SK-N-SH treated with all-trans-retinoic acid at 6 μM for 48 hours (cell line): ENCODE results near the gene GXYLT1.
"Not testable (repeated sequence)": the region's sequence is repeated elsewhere in the genome, so short reads cannot be mapped to it uniquely, and the experiment has no call there.

Experiments
- ATAC-seq: fragments of 200-7000 bp; cut with Tn5 transposase; 3 replicates; pipeline ENCODE4 v1.9.1; 2020; ENCODE audit warnings: mild to moderate bottlenecking, moderate library complexity
- BACH2 ChIP-seq: fragments of 250-450 bp; sonication (Bioruptor Pico); IDR thresholded peaks from 2 replicates; pipeline ENCODE4 v1.9.0; 2021; ENCODE audit warnings: mild to moderate bottlenecking, borderline replicate concordance
- CSDC2 ChIP-seq: fragments of 250-450 bp; sonication (Bioruptor Pico); IDR thresholded peaks from 2 replicates; pipeline ENCODE4 v1.5.0; 2020; ENCODE audit warnings: mild to moderate bottlenecking, moderate library complexity
- CSRNP3 ChIP-seq: fragments of 250-450 bp; sonication (Bioruptor Pico); IDR thresholded peaks from 2 replicates; pipeline ENCODE4 v1.5.1; 2021; ENCODE audit warnings: mild to moderate bottlenecking, moderate library complexity
- GLIS3 ChIP-seq: fragments of 250-450 bp; sonication (Bioruptor Pico); IDR thresholded peaks from 2 replicates; pipeline ENCODE4 v1.5.0; 2020; ENCODE audit warnings: mild to moderate bottlenecking, moderate library complexity
- PATZ1 ChIP-seq: fragments of 250-450 bp; sonication (Bioruptor Pico); IDR thresholded peaks from 2 replicates; pipeline ENCODE4 v1.8.0; 2020; ENCODE audit warnings: mild to moderate bottlenecking, moderate library complexity, borderline replicate concordance
- POU6F1 ChIP-seq: fragments of 250-450 bp; sonication (Bioruptor Pico); IDR thresholded peaks from 2 replicates; pipeline ENCODE4 v1.8.0; 2021; ENCODE audit warnings: low read depth, mild to moderate bottlenecking, moderate library complexity, borderline replicate concordance
- PPARA ChIP-seq: fragments of 250-450 bp; sonication (Bioruptor Pico); IDR thresholded peaks from 2 replicates; pipeline ENCODE4 v1.5.0; 2020; ENCODE audit warnings: mild to moderate bottlenecking, borderline replicate concordance
- TCF4 ChIP-seq: fragments of 250-450 bp; sonication (Bioruptor Pico); IDR thresholded peaks from 2 replicates; pipeline ENCODE4 v1.8.0; 2021; ENCODE audit warnings: mild to moderate bottlenecking, moderate library complexity, borderline replicate concordance
- TSHZ2 ChIP-seq: fragments of 250-450 bp; sonication (Bioruptor Pico); IDR thresholded peaks from 2 replicates; pipeline ENCODE4 v1.5.0; 2020; ENCODE audit warnings: mild to moderate bottlenecking, moderate library complexity
- ZC3H10 ChIP-seq: fragments of 250-450 bp; sonication (Bioruptor Pico); IDR thresholded peaks from 2 replicates; pipeline ENCODE4 v1.5.1; 2021; ENCODE audit warnings: mild to moderate bottlenecking, moderate library complexity
- ZFP30 ChIP-seq: fragments of 450-650 bp; formaldehyde crosslinking; IDR thresholded peaks from 2 replicates; pipeline ENCODE4 v1.5.0; 2022; ENCODE audit warnings: mild to moderate bottlenecking, moderate library complexity
- ZNF565 ChIP-seq: fragments of 450-650 bp; formaldehyde crosslinking; conservative IDR thresholded peaks from 2 replicates; pipeline ENCODE4 v1.5.0; 2020; ENCODE audit warnings: low read depth, mild to moderate bottlenecking, moderate library complexity
- ZNF8 ChIP-seq: fragments of 450-650 bp; formaldehyde crosslinking; IDR thresholded peaks from 2 replicates; pipeline ENCODE4 v1.5.0; 2020; ENCODE audit warnings: mild to moderate bottlenecking, moderate library complexity

The GXYLT1 gene

GRCh38 chr12:42056130-42056529 is 88.5 kb downstream of the GXYLT1 start (continued):
- TF ChIP-seq POU6F1 (CRISPR knock-in tag), result no peak

GRCh38 chr12:42053456-42053855 is 91.2 kb downstream of the GXYLT1 start:
- ATAC-seq, result no peak
- no peak for TF ChIP-seq POU6F1 (CRISPR knock-in tag)
- no peak for TF ChIP-seq ZC3H10 (CRISPR knock-in tag)
- TF ChIP-seq TSHZ2 (CRISPR knock-in tag), result no peak
- TF ChIP-seq TCF4 (CRISPR knock-in tag), result no peak
- TF ChIP-seq PATZ1 (CRISPR knock-in tag), result no peak
- TF ChIP-seq, all 23 proteins: peak for 0

GRCh38 chr12:42048980-42049379 is 95.7 kb downstream of the GXYLT1 start:
- not testable (repeated sequence) for ATAC-seq

- TF ChIP-seq PPARA (CRISPR knock-in tag) (no peak), GLIS3 (no peak), CSDC2 (CRISPR knock-in tag) (no peak), TSHZ2 (CRISPR knock-in tag) (no peak), BACH2 (no peak), ZC3H10 (CRISPR knock-in tag) (no peak), ZFP30 (no peak), ZNF8 (no peak), TCF4 (CRISPR knock-in tag) (no peak), ZNF565 (CRISPR knock-in tag) (no peak)
- no peak for ATAC-seq
Observed at GRCh38 chr12:42039577-42039976, 105.1 kb downstream of the GXYLT1 start.

GRCh38 chr12:42039176-42039575 is 105.5 kb downstream of the GXYLT1 start:
- TF ChIP-seq PPARA (CRISPR knock-in tag) (no peak), CSDC2 (CRISPR knock-in tag) (no peak), ZFP30 (no peak), BACH2 (no peak), CSRNP3 (CRISPR knock-in tag) (no peak)
- TF ChIP-seq, all 23 proteins: peak for 0
- ATAC-seq, result peak; percentile 44; the same call in 1 of the 3 replicates
